HG03354 (cell line): ENCODE data around the gene RBMXL3.

Experiments
- ATAC-seq: cut with Tn5 transposase; IDR thresholded peaks from one replicate; pipeline ENCODE4 v1.9.1; 2021; ENCODE audit warnings: mild to moderate bottlenecking; ENCODE audit not compliant: unreplicated experiment, poor library complexity, severe bottlenecking

The RBMXL3 gene

GRCh38 chrX:115232933-115233496 lies 43.8 kb downstream of the RBMXL3 start:
- ATAC-seq, result no peak

DNA sequence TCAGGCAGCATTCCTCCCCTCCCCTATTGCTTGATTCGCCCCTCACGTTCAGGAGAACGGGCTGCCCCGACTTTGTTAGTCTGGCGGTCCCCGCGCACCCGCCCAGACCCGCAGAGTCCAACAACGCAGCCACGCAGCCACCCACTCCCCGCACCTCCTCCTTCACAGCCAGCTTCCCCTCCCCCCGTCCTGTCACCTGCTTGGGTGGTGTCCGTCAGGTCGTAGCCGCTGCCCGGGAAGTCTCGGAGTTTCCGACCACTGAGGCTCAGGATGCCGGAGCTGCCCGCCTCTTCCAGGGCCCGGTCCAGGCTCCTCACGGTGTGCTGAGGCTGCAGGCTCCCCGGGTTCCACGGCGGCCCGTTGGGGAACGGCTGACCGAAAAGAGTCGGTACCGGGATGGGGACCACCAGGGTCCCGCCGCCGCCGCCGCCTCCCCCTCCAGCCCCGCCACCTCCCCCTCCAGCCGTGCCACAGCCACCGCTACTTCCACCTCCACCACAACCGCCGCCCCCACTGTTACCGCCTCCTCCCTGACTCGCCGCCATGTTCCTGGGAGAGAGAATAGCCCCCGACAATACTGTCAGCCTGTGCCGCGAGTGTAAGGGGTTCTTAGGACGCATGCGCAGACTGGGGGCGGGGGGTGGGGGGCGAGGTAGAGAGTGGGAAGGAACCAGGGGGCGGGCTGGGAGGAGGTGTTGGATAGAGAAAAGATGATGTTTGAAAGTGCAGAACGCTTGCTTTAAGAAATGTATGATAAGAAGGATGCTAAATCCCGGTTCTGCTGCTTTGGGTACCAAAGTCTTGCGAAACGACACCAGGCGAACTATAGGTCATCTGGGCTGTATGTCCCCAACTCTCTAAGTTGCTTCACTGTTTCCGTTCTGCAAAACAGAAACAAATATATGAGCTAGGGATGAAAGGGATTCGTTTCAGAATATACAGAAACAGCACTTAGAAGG lies 44.6 kb downstream of the RBMXL3 start, which contains the start of gene LRCH2:
Gene LRCH2, minus strand, starts transcription at position 600 of the 959 bp plus-strand sequence. Its CDS starts 55 bp downstream, at position 545.
- no peak for ATAC-seq

DNA sequence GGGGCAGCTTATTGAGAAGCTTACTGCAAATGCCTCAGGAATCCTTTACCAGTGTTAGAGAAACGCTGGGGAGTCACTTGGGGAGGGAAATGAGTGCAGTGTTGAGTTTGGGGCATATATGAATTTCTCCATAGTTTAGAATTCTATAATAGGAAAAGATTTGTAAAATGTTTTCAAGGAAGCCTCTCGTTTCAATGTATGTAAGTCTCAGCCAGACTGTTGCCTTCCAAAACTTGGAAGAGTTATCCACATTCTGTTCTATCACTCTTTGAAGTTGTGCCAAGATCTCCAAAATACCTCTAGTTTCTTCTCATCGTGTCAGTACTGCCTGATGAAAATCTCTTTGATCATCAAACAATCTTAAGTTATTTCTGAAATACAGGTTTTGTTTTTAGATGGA lies 45.3 kb downstream of the RBMXL3 start:
- no peak for ATAC-seq

- ATAC-seq, result no peak
Observed at GRCh38 chrX:115236560-115236959, 47.4 kb downstream of the RBMXL3 start.

DNA sequence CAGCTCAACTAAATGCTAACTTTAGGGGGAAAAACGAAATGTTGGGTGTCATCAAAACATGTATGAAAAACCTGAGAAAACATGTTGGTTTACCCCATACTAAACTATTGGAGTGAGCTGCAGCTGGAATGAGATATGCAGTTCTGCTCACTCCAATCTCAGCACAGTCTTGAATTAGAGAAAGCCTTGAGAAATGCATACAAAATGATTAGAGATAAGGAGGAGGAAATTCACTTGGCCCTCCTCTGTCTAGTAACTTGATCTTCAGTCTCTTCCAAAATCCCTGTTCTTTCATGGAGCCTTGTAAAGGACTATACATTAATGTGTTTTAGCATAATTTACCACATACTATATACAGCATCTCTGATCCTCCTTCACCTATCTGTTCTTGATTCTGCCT lies 47.8 kb downstream of the RBMXL3 start:
- ATAC-seq, result no peak
